GM21390 (cell line): ENCODE results near the gene KRT74.

Experiments
- ATAC-seq: cut with Tn5 transposase; IDR thresholded peaks from one replicate; pipeline ENCODE4 v1.9.1; 2021; ENCODE audit not compliant: unreplicated experiment

Gene KRT74

DNA sequence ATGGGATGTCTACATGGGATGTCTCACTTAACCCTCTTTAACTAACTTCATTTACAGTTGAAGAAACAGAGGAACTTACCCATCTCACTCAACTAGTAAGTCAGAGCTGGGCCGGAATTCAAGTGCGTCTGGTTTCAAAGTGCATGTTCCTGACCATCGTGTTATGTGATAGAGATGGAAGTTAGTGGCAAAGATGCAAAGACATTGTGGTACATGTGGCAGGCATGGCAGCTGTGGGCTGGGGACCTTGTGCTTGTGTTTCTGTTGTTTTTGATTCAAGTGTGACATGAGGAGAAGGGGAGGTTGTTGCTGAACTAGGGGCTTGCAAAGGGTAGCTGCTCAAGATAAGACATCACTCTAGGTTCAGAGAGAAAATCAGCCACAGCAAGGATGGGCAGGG lies 2.3 kb upstream of the KRT74 start:
- no peak for ATAC-seq

- no peak for ATAC-seq
Measured at GRCh38 chr12:52575256-52575655, 1.6 kb upstream of the KRT74 start.

- ATAC-seq, result no peak
Measured at GRCh38 chr12:52573306-52573705, 337 bp downstream of the KRT74 start.

GRCh38 chr12:52570511-52570910 lies 3.1 kb downstream of the KRT74 start:
- ATAC-seq, result no peak

DNA sequence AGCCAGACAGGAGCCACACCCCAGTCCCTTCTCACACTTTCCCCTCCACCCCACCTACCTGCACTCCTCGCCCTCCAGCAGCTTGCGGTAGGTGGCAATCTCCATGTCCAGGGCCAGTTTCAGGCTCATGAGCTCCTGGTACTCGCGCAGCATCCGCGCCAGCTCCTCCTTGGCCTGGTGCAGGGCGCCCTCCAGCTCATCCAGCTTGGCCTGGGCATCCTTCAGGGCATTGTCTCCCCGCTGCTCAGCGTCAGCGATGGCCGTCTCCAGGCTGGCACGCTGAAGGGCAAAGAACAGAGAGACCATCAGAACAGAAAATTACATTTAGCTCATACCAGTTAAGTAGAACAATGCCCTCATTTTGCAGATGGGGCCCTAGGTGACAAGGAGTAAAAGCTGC lies 5.5 kb downstream of the KRT74 start:
- ATAC-seq, result no peak

- ATAC-seq, result no peak
Measured at GRCh38 chr12:52566847-52567291, 6.8 kb downstream of the KRT74 start.

- ATAC-seq, result no peak
Measured at GRCh38 chr12:52564582-52564981, 9.1 kb downstream of the KRT74 start.

GRCh38 chr12:52561880-52562449 lies 11.7 kb downstream of the KRT74 start:
- no peak for ATAC-seq

GRCh38 chr12:52559979-52560378 lies 13.7 kb downstream of the KRT74 start:
- ATAC-seq, result no peak

GRCh38 chr12:52558781-52559445 lies 14.7 kb downstream of the KRT74 start:
- no peak for ATAC-seq

GRCh38 chr12:52557476-52557875 lies 16.2 kb downstream of the KRT74 start:
- no peak for ATAC-seq

GRCh38 chr12:52555577-52555976 lies 18.1 kb downstream of the KRT74 start:
- ATAC-seq, result no peak

DNA sequence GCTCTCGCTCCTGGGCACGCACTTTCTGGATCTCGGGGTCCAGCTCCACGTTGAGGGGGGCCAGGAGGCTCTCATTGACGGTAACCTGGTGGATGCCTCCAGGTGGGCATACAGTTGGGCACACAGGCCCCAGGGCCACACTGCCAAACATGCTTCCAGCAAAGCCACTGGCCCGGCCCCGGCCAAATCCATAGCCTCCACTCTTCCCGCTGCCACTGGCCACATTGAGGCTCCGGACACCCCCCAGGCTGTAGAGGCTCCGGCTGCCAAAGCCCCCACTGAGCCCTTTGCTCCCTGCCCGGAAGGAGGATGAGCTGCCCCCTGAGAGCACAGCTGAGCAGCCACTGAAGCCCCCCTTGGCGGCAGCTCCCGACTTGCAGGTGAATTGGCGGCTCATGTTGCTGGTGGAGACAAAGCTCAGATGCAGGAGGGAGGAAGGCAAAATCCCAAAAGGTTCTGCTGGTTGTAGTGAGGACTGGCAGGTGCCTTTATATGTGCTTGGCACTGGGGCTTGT lies 20.9 kb downstream of the KRT74 start, which contains the start of gene KRT71:
TSS of gene KRT71 (minus strand) at position 465 of the 515 bp plus-strand sequence. CDS start at position 397, 68 bp downstream.
- no peak for ATAC-seq

DNA sequence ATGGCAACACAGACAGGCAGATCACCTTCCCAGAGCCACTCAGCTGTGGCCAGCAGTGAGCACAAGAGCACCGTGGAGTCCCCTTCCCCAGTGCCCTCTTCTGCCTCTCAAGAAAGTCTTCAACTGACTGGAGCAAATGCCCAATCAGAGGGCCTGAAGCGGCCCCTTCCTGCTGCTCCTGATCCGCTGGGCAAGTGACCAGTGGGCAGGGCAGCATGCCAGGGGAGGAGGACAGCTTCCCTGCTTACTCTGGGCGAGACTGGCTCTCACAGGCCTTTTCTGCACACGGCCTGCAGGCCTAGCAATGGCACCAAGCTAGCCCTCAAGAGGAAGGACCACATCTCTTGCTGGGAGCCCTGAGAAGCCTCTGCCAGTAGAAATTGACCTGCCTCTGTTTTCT lies 21.6 kb downstream of the KRT74 start:
- ATAC-seq, result no peak

- no peak for ATAC-seq
Measured at GRCh38 chr12:52551216-52551865, 22.3 kb downstream of the KRT74 start.

- ATAC-seq, result no peak
Measured at GRCh38 chr12:52546126-52546525, 27.5 kb downstream of the KRT74 start.

GRCh38 chr12:52543985-52544883 lies 29.4 kb downstream of the KRT74 start:
- ATAC-seq, result no peak

- ATAC-seq, result no peak
Measured at GRCh38 chr12:52542785-52543318, 30.8 kb downstream of the KRT74 start.

DNA sequence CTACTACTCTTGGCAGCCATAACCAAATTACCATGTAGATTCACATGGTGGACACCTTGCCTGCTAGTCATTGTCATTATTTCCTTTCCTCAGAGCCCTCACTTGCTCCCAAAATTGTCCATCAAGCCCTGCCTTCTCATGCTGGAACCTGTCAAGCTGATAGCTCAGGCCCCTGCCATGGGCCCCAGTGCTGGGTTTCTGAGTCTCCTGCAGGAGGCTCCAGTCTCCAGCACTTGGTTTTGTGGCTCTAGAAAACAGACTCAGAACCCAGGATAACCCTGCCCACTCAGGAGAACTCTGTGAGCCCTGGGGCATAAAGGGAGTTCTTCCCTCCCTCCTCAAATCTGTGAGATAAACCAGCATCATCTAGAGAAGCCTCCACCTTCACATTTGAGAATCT lies 31.5 kb downstream of the KRT74 start:
- ATAC-seq, result no peak

- ATAC-seq, result no peak
Measured at GRCh38 chr12:52541709-52542108, 31.9 kb downstream of the KRT74 start.

GRCh38 chr12:52540531-52540930 lies 33.1 kb downstream of the KRT74 start:
- ATAC-seq, result no peak
